Measurements from ENCODE around the gene SWAP70.

Gene SWAP70

DNA sequence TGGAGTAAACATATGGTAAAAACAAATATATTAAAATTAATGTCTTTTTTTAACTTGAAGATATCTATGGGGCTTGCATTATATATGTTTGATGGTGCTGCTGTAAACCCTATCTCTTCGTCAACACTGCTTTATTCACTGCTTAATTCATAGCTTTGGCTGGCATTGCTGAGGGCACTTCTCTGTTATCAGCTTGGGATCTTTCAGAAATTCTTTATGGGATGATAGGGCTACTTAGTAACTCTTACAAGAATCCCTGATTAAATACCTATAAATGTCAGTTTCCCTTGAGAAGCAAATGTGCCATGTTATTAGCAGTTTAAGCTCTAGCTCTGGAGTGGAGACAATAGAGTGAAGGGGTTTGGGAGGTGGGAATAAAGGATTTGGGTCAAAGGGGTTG lies 112.3 kb downstream of the SWAP70 start:
- DNase-seq (ENCODE audit: low read depth in 3 of 3), result no peak

DNA sequence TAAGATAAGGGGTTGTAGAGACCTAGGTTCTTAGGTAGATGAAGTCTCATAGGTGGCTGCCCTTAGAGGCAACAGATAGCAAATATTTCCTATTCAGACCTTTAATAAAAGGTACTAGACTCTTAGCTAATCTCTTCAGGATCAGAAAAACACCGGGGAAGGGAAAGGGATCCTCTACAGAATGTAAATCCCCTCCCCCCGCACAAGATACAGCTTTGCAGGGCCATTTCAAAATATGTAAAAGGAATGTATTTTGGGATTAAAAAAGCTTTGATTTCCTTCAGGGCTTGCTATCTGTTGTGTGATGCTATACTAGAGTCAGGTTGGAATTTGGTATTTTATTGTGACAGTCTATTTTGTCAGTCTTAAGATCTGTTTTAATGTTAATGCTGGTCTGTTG lies 113.2 kb downstream of the SWAP70 start:
- DNase-seq (ENCODE audit: low read depth in 3 of 3), result no peak

- no peak for DNase-seq (ENCODE audit: low read depth in 3 of 3)
These were observed 113.6 kb downstream of the SWAP70 start for GRCh38 chr11:9777525-9777924.

GRCh38 chr11:9780929-9781328 lies 117.1 kb downstream of the SWAP70 start:
- no peak for DNase-seq (ENCODE audit: low read depth in 3 of 3)

- DNase-seq (ENCODE audit: low read depth in 3 of 3), result no peak
These were observed 120.1 kb downstream of the SWAP70 start for GRCh38 chr11:9783986-9784385.

GRCh38 chr11:9784602-9785315 lies 120.9 kb downstream of the SWAP70 start:
- DNase-seq (ENCODE audit: low read depth in 3 of 3), result no peak

DNA sequence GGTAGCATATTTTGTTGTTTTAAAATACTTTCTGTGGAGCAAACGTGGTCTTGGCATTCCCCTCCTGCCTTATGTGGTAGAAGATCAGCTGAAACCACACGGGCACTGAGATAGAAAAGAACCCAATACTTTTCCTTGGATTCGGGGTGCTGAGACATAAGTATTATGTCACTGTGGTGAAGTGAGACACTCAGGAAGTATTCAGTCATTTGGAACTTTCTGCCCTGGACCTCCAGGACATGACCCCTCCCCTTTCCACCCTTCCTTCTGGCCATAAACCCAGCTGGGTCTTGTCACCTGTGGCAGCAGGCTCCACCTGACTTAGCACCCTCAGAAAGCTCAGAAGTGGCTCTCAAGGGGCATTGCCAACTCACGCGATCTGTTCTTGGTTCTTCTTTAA lies 123.4 kb downstream of the SWAP70 start:
- DNase-seq (ENCODE audit: low read depth in 3 of 3), result no peak

DNA sequence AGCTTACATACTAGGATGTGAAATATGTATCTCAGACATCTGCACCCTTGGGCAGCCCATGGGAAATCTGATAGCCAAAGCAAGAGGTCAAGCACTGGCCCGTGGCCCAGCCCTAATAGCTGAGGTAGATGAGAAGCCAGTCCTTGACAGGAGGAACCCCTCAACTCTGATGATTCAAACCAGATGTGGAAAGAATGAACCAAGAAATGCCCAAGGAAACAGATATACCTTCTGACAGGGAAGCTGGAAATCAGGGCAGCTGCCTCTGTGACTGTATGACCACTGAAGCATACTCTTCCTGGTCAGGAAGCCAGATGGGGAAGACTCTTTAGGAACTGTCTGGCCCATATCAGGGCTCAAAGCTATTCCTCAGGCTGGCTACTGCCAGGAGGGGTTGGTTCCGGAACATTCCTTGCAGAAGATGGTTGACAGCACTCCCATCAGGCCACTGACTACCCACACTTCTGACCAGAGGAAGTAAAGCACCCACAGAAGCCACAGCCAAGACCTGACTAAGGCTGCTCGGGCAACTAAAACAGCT lies 124.2 kb downstream of the SWAP70 start:
- DNase-seq (ENCODE audit: low read depth in 3 of 3), result no peak

DNA sequence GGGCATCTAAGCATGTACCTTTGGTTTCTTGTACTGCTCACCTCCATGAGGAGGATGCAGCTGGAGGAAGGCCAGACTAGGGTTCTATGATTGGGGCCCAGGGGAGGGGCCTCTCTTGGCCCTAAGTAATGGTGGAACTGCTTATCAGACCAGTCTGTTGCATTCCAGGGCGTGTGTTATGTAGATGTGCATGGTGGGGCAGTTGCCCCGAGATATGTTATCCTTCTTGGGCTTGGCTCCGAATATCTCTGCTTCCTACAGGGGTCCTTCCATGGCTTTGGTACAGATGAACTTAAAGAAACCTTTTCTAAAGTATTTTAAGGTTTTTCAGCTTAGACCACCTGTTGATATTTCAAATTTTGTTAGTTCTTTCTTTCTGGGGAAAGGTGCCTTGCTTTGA lies 126.0 kb downstream of the SWAP70 start:
- DNase-seq (ENCODE audit: low read depth in 3 of 3), result no peak

DNA sequence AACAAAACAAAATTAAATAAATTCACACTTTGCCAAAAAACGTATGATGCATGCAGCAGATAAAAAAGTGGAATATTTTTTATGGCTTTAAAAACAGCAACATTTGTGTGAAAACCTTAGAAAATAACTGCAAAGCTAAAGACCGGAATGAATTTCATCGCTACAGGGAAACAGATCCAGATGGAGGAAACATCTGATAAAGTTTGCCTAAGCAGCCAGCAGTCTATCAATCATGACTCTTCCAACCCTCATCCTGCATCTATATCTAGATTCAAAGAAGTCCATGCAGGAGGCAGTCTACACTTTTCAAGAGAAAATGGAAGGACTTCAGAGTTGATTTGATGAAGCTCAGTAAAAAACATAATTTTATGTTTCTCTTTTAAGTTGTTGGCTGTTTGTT lies 126.8 kb downstream of the SWAP70 start:
- DNase-seq (ENCODE audit: low read depth in 3 of 3), result no peak

- no peak for DNase-seq (ENCODE audit: low read depth in 3 of 3)
These were observed 132.4 kb downstream of the SWAP70 start for GRCh38 chr11:9796266-9796665.

- no peak for DNase-seq (ENCODE audit: low read depth in 3 of 3)
These were observed 133.0 kb downstream of the SWAP70 start for GRCh38 chr11:9796854-9797253.

GRCh38 chr11:9797300-9797699 lies 133.4 kb downstream of the SWAP70 start:
- DNase-seq (ENCODE audit: low read depth in 3 of 3), result no peak

DNA sequence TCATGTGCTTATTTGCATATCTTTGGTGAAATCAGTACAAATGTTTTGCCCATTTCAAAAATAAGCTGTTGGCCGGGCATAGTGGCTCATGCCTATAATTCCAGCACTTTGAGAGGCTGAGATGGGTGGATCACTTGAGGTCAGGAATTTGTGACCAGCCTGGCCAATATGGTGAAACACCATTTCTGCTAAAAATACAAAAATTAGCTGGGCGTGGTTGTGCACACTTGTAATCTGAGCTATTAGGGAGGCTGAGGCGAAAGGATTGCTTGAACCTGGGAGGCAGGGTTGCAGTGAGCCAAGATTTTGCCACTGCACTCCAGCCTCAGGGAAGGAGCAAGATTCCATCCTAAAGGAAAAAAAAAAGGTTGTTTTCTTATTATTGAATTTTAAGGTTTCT lies 136.0 kb downstream of the SWAP70 start:
- no peak for DNase-seq (ENCODE audit: low read depth in 3 of 3)

DNA sequence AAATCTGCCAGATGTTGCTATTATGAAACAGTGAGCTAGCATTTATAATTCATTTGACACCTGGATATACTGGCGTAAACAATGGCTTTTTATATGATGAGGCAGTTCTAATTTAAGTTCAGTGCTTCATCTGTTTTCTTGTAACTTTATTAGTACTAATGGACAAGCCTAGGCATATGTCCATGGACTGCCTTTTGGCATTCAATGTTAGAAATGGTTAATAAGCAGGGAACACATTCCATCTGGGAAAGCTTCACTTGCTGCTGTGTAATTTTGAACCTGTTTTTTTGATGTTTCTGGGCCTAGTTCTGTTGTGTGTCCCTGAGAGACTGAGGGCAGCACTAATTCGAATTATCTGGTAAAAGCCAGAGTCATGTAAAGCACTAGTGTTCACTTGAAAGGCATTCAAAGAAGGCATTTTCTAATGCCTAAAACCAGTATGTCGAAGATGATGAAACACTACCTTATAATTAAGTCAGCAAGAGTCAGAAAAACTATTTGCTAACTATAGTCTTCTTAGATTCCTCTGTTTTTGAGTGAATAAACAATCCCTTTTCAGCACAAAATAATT lies 138.5 kb downstream of the SWAP70 start:
- no peak for DNase-seq (ENCODE audit: low read depth in 3 of 3)
